GM03348 (cell line): ENCODE data around the gene FGF6.
"Not testable (repeated sequence)": the region's sequence is repeated elsewhere in the genome, so short reads cannot be mapped to it uniquely, and the experiment has no call there.

Experiments
- DNase-seq: peaks from one replicate; pipeline ENCODE4 v3.0.0; 2012; ENCODE audit warnings: low spot score

Gene FGF6

DNA sequence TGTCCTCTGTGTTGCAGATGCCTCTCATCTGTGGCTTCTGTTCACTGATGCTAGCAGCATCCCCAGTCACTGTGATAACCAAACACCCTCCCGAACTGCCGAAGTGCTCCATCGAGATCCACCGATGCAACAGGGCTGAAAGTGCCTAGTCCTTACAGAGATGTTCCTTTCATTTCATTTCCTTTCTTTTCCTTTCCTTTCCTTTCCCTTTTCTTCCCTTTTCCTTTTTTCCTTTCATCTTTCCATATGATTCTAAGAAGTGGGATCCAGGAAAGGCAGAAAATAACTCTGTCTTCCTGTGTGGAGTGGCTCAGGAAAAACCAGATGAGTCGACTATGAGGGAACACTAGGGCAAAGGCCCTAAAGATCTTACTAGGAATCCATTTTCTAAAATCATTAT is 26.7 kb downstream of the FGF6 start:
- no peak for DNase-seq

GRCh38 chr12:4417936-4418335 is 27.7 kb downstream of the FGF6 start:
- DNase-seq: no peak

- no peak for DNase-seq
Observed at GRCh38 chr12:4417455-4417854, 28.2 kb downstream of the FGF6 start.

- no peak for DNase-seq
Observed at GRCh38 chr12:4416276-4416675, 29.3 kb downstream of the FGF6 start.

- DNase-seq: no peak
Observed at GRCh38 chr12:4412465-4412864, 33.1 kb downstream of the FGF6 start.

DNA sequence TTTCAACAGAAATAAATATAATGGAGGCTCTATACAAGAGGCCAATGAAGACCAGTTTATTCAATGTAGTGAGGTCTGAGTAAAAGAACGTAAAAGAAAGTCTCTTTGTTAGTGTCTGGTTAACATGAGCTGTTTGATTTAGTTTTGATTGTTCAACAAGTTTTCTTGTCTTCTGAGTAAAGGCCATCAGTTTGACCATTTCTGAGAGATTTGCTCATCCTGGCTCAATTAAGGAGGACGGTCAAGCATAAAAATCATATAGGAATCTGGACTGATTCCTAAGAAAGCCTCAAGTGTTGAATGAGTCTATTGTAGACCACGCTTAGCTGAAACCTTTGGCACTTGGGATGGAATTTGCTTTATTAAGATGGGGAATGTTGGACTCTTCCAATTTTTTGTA is 33.6 kb downstream of the FGF6 start:
- DNase-seq: no peak

DNA sequence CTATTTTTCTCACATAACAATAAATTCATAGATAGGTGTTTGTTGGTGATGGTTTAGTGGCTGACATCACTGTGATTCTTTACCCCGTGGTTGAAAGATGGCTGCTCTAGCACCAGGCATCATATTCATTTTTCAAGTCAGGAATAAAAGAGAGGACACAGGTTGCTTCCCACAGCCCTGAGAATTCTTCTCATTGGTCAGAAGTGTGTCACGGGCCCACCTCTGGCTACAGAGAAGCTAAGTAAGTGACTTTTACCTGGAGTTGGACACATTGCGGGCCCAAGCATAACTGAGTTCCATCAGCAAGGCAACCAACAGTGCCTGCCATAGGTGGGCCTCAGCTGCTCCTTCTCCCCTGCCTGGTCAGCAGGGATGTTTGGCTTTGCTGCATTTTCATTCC is 38.5 kb downstream of the FGF6 start:
- DNase-seq: no peak

DNA sequence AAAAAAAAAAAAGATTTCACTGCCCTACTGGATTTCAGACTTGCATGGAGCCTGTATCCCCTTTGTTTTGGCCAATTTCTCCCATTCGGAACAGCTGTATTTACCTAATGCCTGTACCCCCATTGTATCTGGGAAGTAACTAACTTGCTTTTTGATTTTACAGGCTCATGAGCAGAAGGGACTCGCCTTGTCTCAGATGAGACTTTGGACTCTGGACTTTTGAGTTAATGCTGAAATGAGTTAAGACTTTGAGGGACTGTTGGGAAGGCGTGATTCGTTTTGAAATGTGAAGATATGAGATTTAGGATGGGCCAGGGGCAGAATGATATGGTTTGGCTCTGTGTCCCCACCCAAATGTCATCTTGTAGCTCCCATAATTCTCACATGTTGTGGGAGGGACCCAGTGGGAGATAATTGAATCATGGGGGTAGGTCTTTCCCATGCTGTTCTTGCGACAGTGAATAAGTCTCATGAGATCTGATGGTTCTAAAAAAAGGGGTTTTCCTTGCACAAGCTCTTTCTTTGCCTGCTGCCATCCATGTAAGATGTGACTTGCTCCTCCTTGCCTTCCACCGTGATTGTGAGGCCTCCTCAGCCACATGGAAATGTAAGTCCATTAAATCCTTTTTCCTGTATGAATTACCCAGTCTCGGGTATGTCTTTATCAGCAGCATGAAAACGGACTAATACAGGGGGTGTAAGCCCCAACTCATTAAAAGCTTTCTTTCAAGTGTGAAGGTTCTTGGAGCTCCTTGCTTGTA is 40.6 kb downstream of the FGF6 start:
- not testable (repeated sequence) for DNase-seq

DNA sequence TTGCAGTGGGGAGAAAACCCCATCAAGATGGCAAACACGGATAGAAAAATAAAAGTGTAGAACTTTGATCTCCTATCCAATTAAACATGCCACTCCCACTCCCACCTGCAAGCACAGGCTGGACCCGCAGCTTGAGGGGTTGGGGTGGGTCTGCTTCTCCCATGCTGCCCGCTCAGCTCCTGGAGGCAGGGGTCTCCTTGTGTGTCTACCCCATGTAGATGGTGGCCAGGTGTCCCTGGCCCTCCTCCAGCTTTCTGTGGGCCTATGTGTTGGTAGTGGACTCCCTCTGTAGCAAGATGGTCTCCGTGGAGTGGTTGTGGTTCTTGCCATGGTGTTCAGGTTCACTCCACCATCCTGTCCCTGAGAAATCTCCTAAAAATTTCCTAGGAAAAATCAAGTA is 42.6 kb downstream of the FGF6 start:
- DNase-seq: no peak

DNA sequence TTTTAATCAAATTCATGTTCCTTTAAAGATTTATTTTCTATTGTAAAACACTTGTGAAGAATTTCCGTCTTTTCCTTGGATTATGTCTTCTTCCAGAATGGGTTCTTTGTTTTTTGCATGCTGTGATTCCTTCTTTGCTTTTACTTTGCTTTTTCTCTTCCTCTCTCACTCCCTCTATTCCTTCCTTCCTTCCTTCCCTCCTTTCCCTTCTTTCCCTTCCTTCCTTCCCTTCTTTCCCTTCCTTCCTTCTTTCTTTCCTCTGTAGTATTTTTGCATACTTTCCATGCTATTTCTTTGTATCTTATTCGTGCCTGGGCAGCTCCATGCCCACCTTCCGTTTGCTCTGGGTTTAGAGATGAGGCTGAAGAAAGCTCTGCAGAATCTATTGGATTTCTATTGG is 44.5 kb downstream of the FGF6 start:
- no peak for DNase-seq

GRCh38 chr12:4395818-4396217 is 49.8 kb downstream of the FGF6 start:
- DNase-seq: no peak

DNA sequence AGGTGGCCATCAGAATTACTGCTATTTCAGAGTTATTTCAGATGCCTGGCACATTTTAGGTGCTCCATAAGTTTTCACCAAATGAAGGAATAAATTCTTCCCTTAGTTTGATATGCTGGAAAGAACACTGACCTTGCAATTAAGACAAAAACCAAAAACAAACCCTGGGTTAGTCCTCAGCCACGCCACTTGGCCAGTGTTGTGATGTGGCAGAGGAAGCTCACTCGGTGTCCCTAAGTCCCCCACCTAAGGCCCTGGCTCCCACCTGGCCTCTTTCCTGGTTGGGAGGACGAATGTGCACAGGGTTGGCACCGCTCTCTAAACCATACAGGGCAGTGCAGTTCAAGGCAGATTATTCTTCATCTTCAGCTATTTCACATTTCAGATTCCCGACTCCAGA is 52.4 kb downstream of the FGF6 start:
- DNase-seq: no peak

DNA sequence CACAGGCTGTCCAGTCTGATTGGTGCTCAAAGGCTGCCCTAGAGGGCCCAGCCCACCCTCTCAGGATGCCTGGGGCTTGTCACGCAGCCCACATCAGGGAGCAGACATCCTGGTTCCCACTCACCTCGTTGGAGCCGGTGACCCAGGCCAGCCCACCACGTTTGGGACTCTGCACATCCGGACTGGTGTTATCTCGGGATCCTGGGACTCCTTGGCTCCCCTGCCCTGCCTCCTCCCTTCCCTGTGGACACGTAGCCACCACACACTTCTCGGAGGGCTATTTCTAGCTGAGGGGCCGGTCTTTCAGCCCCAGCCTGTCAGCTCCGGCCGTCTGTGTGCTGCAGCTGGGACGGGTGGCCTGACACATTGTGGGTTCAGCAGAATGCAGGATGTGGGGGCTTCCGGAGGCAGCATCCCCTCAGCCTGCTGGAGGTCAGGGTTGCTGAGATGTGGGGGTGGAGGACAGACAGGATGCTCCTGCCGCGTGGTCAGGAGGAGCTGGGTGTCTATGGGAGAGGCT is 53.3 kb downstream of the FGF6 start:
- no peak for DNase-seq

DNA sequence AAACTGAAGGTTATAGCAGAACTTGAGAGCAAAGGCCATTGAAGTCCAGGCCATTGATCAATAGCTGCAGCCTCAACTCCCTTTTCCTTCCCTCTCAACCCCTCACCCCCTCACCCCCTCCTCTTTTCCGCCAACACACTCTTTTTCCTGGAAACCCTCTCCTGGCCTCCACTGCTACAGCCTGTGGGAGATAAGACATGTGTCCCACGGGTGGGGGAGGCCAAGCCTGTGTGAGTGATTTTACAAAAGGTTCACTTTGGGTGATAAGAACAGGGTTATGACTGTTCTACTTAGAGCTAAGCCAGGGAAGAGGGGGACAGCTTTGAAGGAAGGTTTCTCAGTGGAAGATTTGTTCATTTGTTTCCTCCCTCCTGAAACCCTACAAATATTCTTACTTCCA is 57.0 kb downstream of the FGF6 start:
- no peak for DNase-seq

- DNase-seq: no peak
Observed at GRCh38 chr12:4388032-4388431, 57.6 kb downstream of the FGF6 start.

GRCh38 chr12:4387607-4388006 is 58.0 kb downstream of the FGF6 start:
- no peak for DNase-seq

DNA sequence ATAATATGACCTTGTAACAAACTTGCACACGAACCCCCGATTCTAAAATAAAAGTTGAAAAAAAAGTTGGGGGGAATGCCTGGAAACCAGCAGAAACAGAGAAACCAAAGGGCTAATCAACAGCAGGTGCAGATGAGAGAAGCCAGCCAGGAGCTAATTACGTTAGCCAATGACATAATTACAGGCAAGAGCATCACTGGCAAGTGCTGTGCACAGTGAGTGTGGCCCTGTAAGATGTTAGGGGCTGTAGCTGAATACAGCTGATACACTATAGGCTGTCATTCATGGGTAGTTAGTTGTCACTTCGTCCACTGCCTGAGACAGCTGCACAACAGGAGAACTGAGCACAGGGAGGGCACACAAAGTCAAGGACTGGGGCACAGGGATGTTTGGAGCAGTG is 58.8 kb downstream of the FGF6 start:
- no peak for DNase-seq
